KG1 (cell line): ENCODE measurements around the gene TPD52L1.
"Not testable (repeated sequence)": the region's sequence is repeated elsewhere in the genome, so short reads cannot be mapped to it uniquely, and the experiment has no call there.

ENCODE experiments used
- DNase-seq: peaks from one replicate; lab custom pipeline; 2025; lab: John Stamatoyannopoulos, UW

The TPD52L1 gene

DNA sequence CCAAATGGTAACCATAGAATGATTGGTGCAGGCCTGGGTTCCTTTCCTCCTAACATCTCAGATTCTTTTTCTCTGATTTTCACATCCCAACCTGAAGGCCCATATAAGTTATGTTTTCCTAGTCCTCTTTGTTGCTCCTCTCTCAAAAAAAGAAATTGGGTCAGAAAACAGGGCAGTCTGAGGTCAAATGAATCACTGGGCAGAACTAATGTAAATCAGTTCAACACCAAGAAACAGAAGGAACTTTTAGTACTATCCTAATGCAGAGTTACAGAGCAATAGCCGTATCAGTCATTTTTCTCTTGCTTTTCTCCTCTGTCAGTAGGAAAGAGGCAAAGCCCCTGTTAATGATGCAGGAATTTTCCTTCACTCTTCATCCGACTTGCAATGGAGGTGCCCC is 11.0 kb upstream of the TPD52L1 start:
- DNase-seq = no peak

DNA sequence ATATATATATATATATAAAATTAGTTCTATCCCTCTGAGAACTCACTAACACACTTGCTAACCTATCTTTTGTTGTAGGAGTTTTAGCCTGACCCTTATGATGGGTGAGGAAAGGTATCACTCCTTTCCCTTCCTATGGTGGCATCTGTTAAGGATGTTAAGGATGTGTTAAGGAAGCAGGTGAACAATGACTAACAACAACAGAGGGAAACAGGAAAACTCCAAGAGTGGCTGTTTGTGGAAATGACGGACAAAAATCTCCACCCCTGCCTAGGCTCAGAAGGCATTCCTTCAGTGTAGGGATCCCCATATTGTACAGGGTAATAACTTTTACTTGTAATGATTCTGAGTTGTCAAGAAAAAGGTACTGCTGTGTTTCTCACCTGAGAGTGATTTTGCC is 8.8 kb upstream of the TPD52L1 start:
- DNase-seq = no peak

DNA sequence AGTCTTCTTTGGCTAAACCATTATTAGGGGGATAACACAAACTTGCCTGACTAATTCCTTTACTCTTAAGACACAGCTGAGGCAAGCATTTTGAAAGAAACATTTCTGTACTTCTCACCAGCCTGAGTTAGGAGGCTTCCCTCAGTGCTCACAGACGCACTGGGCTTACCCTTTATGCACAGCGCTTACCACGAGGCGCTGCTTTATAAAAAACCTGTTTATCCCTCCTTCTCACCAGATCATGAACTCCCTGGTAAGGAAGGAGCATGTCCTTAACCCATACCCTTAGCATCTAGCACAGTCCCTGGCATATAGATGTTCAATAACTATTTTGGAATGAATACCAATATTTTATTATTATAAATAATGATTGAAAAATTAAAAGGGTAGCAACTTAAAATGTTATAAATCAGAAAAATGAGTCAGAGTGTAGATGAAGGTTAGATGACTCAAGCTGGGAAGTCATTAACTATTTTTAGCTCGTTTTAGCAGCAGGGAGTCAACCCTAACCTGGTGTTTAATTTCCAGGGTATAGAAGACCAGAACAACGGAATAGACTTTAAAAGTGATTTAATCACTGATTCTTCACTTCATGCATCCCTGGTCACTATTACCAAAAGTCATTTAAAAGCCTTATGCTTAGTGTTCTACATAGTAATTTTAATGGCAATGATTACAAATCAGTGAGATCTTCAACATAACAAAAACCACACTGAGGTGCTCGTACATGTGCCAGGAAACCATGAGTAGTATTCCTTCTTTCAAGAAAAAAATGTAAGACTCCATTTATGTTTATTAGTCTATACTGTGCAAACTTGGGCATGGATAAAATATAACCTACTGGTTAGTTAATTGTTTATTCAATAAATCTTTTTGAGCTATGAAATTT is 4.1 kb upstream of the TPD52L1 start:
- no peak for DNase-seq

DNA sequence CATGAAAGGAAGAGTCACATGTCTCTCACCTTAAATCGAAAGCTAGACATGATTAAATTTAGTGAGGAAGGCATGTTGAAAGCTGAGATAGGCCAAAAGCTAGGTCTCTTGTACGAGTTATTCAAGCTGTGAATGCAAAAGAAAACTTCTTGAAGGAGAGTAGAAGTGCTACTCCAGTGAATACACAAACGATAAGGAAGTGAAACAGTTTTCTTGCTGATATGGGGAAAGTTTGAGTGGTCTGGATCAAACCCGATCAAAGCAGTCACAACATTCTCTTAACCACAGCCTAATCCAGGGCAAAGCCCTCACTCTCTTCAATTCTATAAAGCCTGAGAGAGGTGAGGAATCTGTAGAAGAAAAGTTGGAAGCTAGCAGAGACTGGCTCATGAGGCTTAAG is 1.9 kb upstream of the TPD52L1 start:
- no peak for DNase-seq

DNA sequence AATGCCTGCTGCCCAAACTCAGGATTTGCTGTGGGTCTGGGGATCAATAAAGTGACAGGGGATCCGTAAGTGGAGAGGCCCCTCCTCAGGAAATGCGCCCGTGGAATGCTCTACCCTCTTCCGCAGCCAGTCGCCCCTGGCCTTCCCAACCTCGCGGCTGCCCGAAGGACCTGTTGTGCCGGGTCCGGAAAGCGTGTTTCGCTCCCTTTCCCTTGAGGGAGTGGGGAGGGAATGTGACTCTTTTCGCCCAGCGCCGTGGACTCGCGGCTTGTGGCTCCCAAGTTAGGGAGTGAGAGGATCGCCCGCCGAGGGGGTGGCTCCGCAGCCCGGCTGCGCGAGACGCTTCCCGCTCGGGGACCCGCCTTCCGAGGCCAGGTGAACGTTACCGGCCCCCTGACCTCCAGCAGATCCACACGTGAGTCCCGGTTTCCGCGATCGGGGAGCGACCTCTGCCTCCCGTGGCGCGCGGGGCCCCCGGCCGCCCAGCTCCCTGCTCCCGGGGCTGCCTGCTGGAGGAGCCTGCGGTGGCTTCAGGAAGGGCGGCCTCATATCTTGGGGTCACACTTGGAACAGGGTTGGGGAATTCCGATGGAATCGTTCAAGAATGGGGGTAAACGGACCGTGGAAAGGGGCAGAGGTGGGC is 666 bp downstream of the TPD52L1 start:
- DNase-seq = no peak

DNA sequence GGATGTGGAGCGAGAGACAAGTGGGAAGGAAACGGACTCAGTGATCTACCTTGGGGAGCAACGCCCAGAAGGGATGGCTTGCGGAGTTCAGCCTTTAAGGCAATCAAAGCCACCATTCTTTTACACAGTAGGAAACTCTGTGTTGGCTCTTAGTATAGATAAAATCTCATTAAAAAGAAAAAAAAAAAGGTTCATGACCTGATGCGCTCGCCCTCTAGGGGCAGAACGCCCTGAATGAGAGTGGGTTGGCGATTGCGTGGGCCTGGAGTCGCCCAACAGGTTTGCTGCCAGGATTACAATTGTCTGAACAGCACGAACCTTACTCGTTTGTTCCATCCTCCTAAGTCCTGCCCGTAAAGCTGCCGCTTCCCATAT is 1.2 kb downstream of the TPD52L1 start:
- DNase-seq = no peak

DNA sequence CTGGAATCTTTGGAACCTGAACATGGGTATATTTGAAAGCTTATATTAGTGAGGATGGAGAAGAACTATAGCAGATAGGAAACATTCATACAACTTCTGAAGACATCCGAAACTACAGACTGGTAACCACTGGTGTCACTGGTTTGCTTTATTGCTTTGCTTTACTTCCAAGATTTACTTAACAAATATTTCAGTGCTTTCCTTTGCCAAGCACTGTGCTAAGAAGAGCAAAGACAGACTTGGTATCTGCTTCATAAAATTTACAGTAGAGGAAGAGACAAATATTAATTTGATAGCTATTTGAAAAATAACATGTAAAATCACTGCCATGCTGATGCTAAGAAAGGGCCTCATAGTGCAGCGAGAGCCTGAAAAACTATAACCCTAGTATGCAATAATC is 1.8 kb downstream of the TPD52L1 start:
- no peak for DNase-seq

DNA sequence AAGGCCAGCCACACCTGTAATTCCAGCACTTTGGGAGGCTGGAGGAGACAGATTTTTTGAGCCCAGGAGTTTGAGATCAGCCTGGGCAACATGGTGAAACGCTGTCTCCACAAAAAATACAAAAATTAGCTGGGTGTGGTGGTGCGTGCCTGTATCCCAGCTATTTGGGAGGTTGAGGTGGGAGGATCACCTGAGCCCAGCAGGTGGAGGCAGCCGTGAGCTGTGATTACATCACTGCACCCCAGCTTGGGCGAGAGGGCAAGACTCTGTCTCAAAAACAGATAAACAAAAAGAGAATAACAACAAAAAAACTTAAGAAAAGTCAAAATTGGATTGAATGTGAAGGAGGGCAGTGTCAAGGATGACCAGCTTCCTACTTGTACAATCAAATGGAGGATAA is 2.9 kb downstream of the TPD52L1 start:
- no peak for DNase-seq

DNA sequence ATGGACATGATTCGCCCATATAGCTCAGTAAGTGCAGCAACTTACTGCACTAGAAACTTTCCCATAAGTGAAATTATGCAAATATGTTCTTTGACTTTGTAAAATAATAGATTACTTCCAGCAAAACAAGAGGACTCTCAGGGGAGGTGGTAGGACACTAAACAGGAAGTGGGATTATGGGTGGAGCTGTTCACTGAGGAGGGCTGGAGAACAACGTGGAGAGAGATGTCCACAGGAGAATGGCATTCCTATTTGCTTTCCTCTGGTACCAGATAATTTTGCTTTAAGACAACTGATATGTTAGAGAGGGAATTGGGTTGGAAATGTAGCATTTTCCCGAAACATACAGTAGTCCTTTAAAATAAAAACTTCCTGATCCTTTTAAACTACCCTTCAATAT is 3.7 kb downstream of the TPD52L1 start:
- no peak for DNase-seq

DNA sequence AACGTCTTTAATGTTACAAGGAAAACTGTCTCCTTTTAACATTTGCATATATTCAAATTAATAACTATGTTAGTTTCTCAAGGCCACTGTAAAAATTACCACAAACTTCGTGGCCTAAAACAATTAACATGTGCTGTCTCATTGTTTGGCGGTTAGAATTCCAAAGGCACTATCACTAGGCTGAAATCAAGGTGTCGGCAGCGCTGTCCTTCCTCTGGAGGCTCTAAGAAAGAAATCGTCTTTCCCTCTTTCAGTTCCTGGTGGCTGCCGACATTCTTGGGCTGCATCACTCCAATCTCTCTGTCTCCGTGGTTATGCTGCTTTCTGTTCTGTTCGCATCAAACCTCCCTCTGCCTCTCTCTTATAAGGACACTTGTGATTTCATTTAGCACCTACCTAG is 4.2 kb downstream of the TPD52L1 start:
- no peak for DNase-seq

DNA sequence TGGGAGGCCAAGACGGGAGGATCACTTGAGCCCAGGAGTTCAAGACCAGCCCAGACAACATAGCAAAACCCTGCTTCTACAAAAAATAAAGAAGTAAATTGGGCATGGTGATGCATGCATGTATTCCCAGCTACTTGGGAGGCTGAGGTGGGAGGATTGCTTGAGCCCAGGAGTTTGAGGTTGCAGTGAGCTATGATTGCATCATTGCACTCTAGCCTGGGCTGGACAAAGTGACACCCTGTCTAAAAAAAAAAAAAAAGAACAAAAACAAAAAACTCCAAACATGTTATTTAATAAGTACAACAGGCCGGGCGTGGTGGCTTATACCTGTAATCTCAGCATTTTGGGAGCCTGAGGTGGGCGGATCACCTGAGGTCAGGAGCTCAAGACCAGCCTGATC is 9.8 kb downstream of the TPD52L1 start:
- not testable (repeated sequence) for DNase-seq

DNA sequence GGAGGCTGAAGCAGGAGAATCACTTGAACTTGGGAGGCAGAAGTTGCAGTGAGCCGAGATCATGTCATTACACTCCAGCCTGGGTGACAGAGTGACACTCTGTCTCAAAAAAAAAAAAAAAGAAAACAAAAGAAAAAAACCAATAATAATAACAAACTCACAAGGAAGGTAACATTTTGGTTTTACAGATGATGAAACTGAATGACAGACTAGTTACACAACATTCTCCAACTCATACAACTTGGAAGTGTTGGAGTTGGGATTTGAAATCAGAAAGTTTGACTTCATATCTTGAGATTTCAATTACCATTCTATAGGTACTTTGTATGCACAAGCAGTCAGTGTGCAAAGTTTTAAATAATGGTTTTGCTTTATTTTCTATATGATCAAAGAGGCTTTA is 10.2 kb downstream of the TPD52L1 start:
- DNase-seq = no peak

DNA sequence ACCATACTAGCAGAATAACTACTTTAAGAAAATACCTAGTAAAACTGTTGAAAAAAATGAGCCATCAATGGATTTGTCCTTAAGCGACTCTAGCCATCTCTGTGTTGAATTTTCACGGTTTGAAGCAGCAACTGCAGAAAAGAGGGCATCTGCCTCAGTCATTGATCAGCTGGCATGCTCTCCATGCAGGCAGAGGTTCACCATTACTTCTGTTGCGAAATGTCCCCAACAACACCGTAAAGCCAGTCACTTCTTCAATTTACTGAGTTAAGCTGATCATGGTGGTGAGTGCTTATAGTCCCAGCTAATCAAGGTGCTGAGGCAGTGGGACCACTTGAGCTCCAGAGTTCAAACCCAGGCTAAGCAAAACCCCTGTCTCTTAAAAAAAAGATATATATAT is 11.1 kb downstream of the TPD52L1 start:
- DNase-seq = no peak

DNA sequence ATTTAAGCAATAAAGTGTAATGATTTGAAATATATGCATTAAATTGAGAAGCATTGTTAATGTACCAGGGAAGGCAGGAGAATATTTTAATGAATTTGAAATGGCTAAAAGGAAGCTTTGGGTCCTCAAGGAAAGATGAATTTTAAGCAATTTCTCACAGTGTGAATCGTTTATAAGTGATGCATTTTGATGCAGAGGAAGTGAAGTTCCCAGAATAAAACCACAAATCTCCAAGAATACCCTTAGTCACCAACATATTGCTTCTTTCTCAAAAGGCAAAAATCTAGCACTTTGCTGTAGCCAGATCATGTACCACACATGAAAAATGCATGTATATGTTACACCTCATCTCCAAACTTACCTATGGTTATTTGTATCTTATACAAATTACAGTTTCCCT is 11.7 kb downstream of the TPD52L1 start:
- no peak for DNase-seq

DNA sequence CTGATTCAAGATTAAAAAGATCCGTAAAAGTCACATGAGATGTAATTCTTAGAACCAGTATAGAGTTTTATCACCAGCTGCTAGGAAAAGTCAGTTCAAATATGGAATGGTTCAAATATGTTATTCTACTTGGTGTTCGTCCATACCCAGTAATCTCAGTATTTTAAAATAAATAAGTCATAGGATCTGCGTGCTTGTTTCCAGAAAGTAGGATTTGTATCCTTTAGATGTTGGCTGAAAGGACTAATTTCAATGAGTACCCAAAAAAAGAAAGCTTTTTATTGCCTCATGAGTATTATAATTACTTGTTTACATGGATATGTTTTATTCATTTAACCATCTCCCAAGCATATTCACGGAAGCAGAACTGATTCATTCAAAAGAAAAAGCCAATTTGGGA is 12.2 kb downstream of the TPD52L1 start:
- no peak for DNase-seq

DNA sequence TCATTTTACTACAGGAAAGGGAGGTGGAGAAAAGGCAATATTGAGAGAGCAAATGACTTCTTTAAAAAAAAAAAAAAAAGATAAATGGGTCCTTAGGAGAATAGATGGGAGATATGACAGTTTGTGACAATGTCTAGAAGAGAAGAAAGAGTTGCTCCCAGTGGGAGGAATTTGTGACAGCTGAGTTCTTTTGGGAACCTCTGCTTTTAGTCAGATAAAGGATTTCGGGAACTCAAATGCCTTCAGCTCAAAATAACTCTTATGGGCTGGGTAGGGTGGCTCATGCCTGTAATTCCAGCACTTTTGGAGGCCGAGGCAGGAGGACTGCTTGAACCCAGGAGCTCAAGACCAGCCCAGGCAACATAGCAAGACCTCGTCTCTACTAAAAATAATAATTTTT is 13.1 kb downstream of the TPD52L1 start:
- DNase-seq = no peak

DNA sequence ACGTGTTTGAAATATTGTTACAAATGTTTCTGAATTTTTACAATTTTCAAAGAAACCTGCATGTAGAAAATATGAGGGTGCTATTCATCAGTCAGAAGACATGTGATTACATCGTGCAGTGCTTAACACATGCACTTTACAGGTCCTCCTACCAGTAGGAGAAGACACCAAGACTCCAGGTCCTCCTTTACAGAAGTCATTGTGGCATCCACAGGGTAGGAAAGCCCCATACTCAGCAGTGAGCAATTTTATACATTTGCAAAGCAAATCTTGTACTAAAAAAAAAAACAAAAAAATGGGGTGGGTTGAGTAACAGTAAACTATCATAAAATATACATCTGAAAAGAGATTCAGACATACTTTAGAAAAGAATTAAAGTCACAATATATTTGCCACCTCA is 14.0 kb downstream of the TPD52L1 start:
- DNase-seq = no peak

DNA sequence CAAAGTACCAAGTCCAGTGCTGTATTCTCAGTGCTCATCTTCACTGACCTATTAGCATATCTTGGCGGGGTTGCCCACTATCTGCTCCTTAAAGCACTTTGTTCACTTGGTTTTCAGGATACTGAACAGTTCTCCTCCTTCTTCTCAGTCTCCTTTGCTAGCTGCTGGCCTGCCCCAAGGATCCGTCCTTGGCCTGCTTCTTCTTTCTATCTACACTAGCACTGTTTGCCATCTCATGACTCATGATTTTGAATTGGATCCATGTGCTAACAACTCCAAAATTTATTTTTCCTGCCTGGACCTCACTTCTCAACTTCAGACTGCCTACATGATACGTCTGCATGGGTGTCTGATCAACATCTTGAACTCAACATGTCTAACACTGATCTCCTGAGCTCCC is 15.5 kb downstream of the TPD52L1 start:
- DNase-seq = no peak

DNA sequence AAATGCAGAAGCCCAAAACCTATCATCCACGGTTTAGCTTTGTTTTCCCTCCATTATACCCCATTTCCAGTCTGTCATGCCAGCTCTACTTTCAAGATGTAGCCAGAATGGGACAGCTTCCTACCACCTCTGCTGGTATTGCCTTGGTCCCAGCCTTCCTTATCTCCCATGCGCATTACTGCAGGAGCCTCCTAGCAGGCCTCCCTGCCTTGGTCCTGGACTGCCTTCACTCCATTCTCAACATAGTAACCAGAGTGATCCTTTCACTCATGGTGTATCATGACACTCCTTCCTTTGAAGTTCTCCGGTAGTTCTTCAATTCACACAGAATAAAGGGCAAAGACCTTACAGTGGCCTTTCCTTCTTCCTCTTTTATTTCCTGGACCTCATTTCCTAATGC is 15.9 kb downstream of the TPD52L1 start:
- DNase-seq = no peak

DNA sequence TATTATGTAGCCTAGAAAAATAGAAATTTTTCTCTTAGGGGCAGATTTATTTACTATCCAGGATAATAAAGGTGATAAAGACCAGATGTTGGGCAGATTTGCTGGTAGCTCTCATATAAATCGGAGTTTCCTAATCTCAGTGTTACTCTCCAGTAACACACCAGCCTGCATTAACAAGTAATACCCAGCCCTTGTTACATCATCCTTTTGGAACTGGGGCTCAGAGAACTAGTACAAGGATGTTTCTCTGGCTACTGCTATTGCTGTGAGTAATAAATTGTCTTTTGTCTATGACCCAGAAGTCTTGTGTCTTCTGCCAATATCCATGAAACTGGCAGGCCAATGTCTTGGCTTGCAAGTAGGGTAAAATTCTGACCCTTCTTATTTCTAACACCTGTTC is 16.8 kb downstream of the TPD52L1 start:
- DNase-seq = no peak

DNA sequence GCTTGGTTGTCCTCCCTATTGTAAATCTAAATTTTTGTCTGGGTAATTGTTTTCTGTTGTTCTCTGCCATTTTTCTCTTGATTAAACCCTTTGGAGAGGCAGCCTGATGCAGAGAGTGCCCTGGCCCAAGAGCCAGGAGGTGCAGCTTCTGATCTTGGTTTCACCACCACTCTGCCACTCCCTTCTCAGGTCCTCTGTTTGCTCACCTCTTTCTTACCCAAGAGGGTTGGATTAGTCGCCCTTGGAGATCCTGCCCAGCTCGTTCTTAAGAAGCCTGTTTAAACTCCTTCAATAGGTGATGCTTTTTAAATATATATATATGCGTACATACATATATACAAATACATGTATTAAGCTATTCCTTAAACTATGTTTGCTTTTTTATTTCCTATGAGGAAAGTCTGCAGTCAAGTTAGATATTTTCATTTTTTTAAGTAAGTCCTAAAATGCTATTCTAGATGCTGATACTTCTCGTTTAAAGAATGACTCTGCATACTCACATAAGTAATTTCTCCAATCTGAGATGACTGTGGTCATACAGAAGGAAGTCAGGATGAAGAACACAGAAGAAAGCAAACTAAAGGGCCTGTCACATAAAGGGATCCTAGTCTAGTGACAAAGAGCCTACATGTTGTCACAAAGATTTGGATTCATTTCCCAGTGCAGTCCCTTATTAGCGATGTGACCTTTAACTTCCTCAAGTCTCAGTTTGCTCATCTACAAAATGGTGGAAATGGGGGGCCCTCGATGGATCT is 19.9 kb downstream of the TPD52L1 start:
- no peak for DNase-seq

DNA sequence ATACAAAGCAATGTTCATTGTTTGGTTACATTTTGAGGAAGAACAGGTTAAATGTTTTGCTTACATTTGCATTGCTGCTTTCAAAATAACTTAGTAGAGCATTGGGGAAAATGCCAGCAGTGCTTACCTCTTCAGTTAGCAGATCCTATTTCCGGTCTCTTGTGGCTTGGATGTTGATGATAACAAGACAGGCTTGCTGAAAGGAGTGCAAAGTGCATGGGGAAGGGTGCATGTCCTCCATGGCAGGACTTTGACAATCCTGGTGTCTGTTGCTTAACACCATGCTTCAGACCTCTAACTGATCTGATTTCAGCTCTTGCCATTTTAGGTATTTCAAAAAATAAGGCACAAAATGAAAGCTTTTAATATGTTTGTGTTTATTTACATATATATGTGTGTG is 21.1 kb downstream of the TPD52L1 start:
- no peak for DNase-seq

DNA sequence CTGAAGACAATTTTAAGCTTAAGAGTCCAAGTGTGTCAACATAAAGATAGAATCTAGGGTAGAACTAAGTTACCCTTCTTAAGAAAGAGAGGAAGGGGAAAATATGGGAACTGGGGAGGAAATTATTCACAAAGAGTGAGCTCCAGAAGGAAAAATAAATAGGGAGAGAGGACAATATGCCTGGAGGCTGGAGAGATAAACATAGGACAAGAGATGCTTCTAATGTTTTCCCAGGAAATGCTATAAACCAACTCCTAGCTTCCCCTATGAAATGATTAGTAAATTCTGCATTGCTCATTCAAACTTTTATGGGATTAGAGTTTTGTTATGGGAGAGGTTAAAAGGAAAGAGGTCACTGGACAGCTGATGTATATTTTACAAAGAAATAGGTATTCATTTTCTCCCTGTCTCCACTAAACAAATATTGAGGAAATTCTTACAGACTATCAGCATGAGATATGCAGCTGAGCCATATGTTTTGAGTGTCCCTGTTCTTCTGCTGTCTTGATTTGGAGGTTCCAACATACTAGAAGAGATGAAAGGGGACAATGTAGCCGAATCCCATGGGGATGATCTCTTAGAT is 22.0 kb downstream of the TPD52L1 start:
- no peak for DNase-seq
